ENCODE data around the gene IGSF10. TPM values are rescaled to one million over a fixed set of nuclear protein-coding genes. Genes with fewer than 3 reads are reported as not detected.

IGSF10 gene
- total and polyA plus RNA-seq, 10 of the 15 experiments (the other 5 are each of a cell fraction or from before 2014, with no cell fraction given), result under 0.01 to 0.18 (median 0.03) TPM; not detected in 2

DNA sequence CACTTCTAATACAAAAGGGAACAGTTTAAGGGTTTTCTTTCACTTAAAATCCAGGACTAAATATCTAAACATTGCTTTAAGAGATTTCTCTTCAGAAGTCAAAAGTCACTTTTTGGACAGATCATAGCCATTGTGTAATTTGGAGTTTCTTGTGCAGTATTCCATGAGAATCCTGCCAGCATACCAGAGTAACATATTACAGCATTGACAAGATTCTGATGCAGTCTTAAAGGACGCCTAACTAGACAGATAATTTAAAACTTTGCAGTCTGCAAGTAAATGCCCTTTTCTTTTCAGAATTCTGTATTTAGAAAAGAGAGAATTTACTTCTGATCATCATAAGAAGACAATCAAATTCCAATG, 17.5 kb upstream of the IGSF10 start:
- ChIA-PET SMC1A (ENCODE audit: uncharacterized antibody, unreplicated experiment) (no interaction called here), RAD21 (ENCODE audit: unreplicated experiment) (no interaction called here), CTCF (interaction anchor here (0.6 to 2.3 kb wide), 2 partner anchors 10 to 334 kb away, joined by 3 to 16 read pairs; no protein-coding TSS in a partner anchor), POLR2A (no interaction called here)
- Histone ChIP-seq H4K20me1 (ENCODE audit: control insufficient read depth, insufficient read depth) (no peaks in the 10 kb centered on the region), H3K36me3 (ENCODE audit: control insufficient read depth in 2 of 2, insufficient read depth in 2 of 2, low read length in 1 of 2) (no peaks in the 10 kb centered on the region), H3K27me3 (replicated peaks in 1 of 2; ENCODE audit: control insufficient read depth in 2 of 2, insufficient read depth in 2 of 2, low read length in 1 of 2) (no peaks in the 10 kb centered on the region; a peak in 2 of 4 replicates), H3K9ac (ENCODE audit: control insufficient read depth, insufficient read depth, low read length) (no peak overlapping the region), H3K27ac (ENCODE audit: control insufficient read depth, insufficient read depth) (no peak overlapping the region), H3K4me1 (ENCODE audit: control insufficient read depth, insufficient read depth, low read length) (no peaks in the 10 kb centered on the region), H3K79me2 (ENCODE audit: control insufficient read depth, insufficient read depth, low read length) (no peaks in the 10 kb centered on the region), H2AFZ (ENCODE audit: control insufficient read depth, low read depth, low read length) (no peak overlapping the region), H3K9me3 (replicated peaks; ENCODE audit: control insufficient read depth, insufficient read depth, low read length) (no peaks in the 10 kb centered on the region), H3K4me2 (ENCODE audit: control insufficient read depth, insufficient read depth) (no peak overlapping the region), H3K4me3 (no peak overlapping the region)
- FAIRE-seq (no peak), DNase-seq (ENCODE audit: low read depth, low spot score) (no peak), ATAC-seq (no peak)
- in situ Hi-C loops (cut with MboI), result no loop called here
- no peak for TF ChIP-seq HCFC1 (IDR thresholded peaks at IDR 0.05; ENCODE audit: low read length)
- TF ChIP-seq NFYB (IDR thresholded peaks at IDR 0.05; ENCODE audit: insufficient read depth, low read depth, low read length), result no peak
- no peak for TF ChIP-seq TCF3 (IDR thresholded peaks at IDR 0.05; ENCODE audit: borderline replicate concordance, insufficient read depth, low read depth, low read length)
- intact Hi-C loops (cut with micrococcal nuclease; ENCODE audit: unreplicated experiment), result no loop called here
- BruUV-seq (replicated peaks), result no TSS peak
- WGBS (ENCODE audit: insufficient coverage, insufficient replicate concordance, low lambda C conversion rate, missing lambda C conversion rate), result 12% methylated on average over 1 of the region's 1 CpG

DNA sequence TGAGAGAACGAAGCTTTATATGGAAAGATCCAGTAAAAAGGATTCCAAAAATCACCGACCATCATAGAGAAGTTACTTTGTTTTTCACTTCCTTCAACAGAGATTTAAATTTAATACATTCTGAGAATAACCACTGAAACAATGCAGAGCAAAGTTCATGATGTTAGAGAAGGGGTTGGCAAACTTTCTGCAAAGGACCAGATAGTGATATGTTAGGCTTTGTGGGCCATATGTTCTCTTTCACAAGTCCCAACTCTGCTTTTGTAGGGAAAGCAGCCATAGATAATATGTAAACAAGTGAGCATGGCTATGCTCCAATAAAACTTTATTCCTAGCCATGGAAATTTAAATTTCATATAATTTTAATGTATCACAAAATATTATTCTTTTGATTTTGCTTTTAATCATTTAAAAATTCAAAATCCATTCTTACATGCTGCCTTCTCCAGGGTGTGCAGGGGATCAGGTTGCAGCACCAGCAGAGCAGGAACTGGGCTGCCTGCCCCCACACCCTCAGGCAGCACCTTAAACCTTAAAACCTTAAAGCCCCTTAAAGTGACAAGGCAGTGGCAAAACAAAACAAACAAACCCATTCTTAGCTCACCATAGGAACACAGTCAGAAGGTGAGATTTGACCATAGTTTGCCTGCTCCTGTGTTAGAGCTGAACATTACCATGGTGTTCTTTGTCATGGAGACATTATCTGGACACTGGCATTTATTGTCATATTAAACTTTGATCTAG, 16.9 kb upstream of the IGSF10 start:
- no peaks in the 10 kb centered on the region; a peak in 2 of 4 replicates for H3K27me3 ChIP-seq (replicated peaks in 1 of 2; ENCODE audit: control insufficient read depth in 2 of 2, insufficient read depth in 2 of 2, low read length in 1 of 2)
- no peak overlapping the region for H2AFZ ChIP-seq (ENCODE audit: control insufficient read depth, low read depth, low read length)
- POLR2A ChIA-PET, result no interaction called here
- H3K9ac ChIP-seq (ENCODE audit: control insufficient read depth, insufficient read depth, low read length), result no peak overlapping the region
- no peak for FAIRE-seq
- no peaks in the 10 kb centered on the region for H3K4me1 ChIP-seq (ENCODE audit: control insufficient read depth, insufficient read depth, low read length)
- H3K9me3 ChIP-seq (replicated peaks; ENCODE audit: control insufficient read depth, insufficient read depth, low read length), result no peaks in the 10 kb centered on the region
- intact Hi-C loops (cut with micrococcal nuclease; ENCODE audit: unreplicated experiment) (no loop called here), in situ Hi-C loops (cut with MboI) (no loop called here)
- no peaks in the 10 kb centered on the region for H4K20me1 ChIP-seq (ENCODE audit: control insufficient read depth, insufficient read depth)
- CTCF ChIA-PET, result interaction anchor here (0.6 to 2.3 kb wide), 2 partner anchors 10 to 334 kb away, joined by 3 to 16 read pairs; no protein-coding TSS in a partner anchor
- DNase-seq (ENCODE audit: low read depth, low spot score), result no peak
- 33% methylated on average over 2 of the region's 2 CpGs for WGBS (ENCODE audit: insufficient coverage, insufficient replicate concordance, low lambda C conversion rate, missing lambda C conversion rate)
- no TSS peak for BruUV-seq (replicated peaks)
- RAD21 ChIA-PET (ENCODE audit: unreplicated experiment), result no interaction called here
- H3K79me2 ChIP-seq (ENCODE audit: control insufficient read depth, insufficient read depth, low read length), result no peaks in the 10 kb centered on the region
- no peaks in the 10 kb centered on the region for H3K36me3 ChIP-seq (ENCODE audit: control insufficient read depth in 2 of 2, insufficient read depth in 2 of 2, low read length in 1 of 2)
- no peak overlapping the region for H3K4me3 ChIP-seq
- H3K4me2 ChIP-seq (ENCODE audit: control insufficient read depth, insufficient read depth), result no peak overlapping the region
- no peak for ATAC-seq
- SMC1A ChIA-PET (ENCODE audit: uncharacterized antibody, unreplicated experiment), result no interaction called here
- H3K27ac ChIP-seq (ENCODE audit: control insufficient read depth, insufficient read depth), result no peak overlapping the region
- TF ChIP-seq, protein P1, sequence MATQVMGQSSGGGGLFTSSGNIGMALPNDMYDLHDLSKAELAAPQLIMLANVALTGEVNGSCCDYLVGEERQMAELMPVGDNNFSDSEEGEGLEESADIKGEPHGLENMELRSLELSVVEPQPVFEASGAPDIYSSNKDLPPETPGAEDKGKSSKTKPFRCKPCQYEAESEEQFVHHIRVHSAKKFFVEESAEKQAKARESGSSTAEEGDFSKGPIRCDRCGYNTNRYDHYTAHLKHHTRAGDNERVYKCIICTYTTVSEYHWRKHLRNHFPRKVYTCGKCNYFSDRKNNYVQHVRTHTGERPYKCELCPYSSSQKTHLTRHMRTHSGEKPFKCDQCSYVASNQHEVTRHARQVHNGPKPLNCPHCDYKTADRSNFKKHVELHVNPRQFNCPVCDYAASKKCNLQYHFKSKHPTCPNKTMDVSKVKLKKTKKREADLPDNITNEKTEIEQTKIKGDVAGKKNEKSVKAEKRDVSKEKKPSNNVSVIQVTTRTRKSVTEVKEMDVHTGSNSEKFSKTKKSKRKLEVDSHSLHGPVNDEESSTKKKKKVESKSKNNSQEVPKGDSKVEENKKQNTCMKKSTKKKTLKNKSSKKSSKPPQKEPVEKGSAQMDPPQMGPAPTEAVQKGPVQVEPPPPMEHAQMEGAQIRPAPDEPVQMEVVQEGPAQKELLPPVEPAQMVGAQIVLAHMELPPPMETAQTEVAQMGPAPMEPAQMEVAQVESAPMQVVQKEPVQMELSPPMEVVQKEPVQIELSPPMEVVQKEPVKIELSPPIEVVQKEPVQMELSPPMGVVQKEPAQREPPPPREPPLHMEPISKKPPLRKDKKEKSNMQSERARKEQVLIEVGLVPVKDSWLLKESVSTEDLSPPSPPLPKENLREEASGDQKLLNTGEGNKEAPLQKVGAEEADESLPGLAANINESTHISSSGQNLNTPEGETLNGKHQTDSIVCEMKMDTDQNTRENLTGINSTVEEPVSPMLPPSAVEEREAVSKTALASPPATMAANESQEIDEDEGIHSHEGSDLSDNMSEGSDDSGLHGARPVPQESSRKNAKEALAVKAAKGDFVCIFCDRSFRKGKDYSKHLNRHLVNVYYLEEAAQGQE (IDR thresholded peaks at IDR 0.05; ENCODE audit: low read depth, low read length), result no peak
- no peak for TF ChIP-seq PAX5 (IDR thresholded peaks at IDR 0.05; ENCODE audit: borderline replicate concordance, low read depth, low read length)
- TF ChIP-seq ZNF622 (IDR thresholded peaks at IDR 0.05), result no peak
- TF ChIP-seq, protein P2, sequence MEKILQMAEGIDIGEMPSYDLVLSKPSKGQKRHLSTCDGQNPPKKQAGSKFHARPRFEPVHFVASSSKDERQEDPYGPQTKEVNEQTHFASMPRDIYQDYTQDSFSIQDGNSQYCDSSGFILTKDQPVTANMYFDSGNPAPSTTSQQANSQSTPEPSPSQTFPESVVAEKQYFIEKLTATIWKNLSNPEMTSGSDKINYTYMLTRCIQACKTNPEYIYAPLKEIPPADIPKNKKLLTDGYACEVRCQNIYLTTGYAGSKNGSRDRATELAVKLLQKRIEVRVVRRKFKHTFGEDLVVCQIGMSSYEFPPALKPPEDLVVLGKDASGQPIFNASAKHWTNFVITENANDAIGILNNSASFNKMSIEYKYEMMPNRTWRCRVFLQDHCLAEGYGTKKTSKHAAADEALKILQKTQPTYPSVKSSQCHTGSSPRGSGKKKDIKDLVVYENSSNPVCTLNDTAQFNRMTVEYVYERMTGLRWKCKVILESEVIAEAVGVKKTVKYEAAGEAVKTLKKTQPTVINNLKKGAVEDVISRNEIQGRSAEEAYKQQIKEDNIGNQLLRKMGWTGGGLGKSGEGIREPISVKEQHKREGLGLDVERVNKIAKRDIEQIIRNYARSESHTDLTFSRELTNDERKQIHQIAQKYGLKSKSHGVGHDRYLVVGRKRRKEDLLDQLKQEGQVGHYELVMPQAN (conservative IDR thresholded peaks at IDR 0.05), result no peak
- TF ChIP-seq, protein P3, sequence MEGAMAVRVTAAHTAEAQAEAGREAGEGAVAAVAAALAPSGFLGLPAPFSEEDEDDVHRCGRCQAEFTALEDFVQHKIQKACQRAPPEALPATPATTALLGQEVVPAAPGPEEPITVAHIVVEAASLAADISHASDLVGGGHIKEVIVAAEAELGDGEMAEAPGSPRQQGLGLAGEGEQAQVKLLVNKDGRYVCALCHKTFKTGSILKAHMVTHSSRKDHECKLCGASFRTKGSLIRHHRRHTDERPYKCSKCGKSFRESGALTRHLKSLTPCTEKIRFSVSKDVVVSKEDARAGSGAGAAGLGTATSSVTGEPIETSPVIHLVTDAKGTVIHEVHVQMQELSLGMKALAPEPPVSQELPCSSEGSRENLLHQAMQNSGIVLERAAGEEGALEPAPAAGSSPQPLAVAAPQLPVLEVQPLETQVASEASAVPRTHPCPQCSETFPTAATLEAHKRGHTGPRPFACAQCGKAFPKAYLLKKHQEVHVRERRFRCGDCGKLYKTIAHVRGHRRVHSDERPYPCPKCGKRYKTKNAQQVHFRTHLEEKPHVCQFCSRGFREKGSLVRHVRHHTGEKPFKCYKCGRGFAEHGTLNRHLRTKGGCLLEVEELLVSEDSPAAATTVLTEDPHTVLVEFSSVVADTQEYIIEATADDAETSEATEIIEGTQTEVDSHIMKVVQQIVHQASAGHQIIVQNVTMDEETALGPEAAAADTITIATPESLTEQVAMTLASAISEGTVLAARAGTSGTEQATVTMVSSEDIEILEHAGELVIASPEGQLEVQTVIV (IDR thresholded peaks at IDR 0.05; ENCODE audit: borderline replicate concordance, partially characterized antibody), result no peak
